ENCODE data around the gene PPM1J.

DNA sequence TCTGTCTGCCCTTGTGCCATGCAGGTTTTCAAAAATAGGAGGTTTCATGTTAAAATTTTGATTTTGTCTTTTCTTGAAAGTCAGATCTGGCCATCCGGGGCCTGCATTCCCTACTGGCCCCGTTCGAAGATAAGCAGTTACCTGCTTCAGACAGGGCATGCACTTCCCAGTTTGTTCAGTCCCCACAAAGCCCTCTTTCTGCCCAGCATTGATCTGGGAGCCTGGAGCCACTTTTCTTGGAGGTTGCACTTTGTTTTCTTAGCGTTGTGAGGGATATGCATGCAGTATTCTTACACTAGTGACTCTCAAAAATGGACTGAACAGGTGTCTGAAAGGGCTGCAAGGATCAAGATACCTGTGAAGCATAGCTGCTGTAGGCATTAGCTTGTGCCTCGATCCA is 29.2 kb downstream of the PPM1J start:
- TF ChIP-seq, protein P1, sequence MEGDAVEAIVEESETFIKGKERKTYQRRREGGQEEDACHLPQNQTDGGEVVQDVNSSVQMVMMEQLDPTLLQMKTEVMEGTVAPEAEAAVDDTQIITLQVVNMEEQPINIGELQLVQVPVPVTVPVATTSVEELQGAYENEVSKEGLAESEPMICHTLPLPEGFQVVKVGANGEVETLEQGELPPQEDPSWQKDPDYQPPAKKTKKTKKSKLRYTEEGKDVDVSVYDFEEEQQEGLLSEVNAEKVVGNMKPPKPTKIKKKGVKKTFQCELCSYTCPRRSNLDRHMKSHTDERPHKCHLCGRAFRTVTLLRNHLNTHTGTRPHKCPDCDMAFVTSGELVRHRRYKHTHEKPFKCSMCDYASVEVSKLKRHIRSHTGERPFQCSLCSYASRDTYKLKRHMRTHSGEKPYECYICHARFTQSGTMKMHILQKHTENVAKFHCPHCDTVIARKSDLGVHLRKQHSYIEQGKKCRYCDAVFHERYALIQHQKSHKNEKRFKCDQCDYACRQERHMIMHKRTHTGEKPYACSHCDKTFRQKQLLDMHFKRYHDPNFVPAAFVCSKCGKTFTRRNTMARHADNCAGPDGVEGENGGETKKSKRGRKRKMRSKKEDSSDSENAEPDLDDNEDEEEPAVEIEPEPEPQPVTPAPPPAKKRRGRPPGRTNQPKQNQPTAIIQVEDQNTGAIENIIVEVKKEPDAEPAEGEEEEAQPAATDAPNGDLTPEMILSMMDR (IDR thresholded peaks at IDR 0.05; ENCODE audit: low read length): no peak
- no peak for TF ChIP-seq EZH2 (optimal IDR thresholded peaks at IDR 0.05; ENCODE audit: low read depth, low read length)
